LNCaP clone FGC (cell line): ENCODE results near the gene RAG2.
A peak's percentile ranks its signal among the peaks of the same experiment; 100 is the strongest.

Source experiments
- DNase-seq: peaks from one replicate; pipeline ENCODE4 v3.0.0-alpha.2; 2011; ENCODE audit warnings: low read depth
- H3K4me3 ChIP-seq: 2 replicates; pipeline ENCODE4 v1.5.1; 2011; ENCODE audit warnings: mild to moderate bottlenecking, low read depth, low read length, control low read depth
- CTCF ChIP-seq: IDR thresholded peaks from 2 replicates; pipeline ENCODE4 v1.5.1; 2012; ENCODE audit warnings: mild to moderate bottlenecking; ENCODE audit not compliant: control insufficient read depth, insufficient read depth; ENCODE audit errors: extremely low read depth

The RAG2 gene

GRCh38 chr11:36598051-36598450, at the start of gene RAG2:
TSS of gene RAG2 (minus strand) at chr11:36598236. CDS start at chr11:36594168, 4,068 bp downstream.
- no peak for DNase-seq
- H3K4me3 ChIP-seq, result no peak within 1 kb of the TSS
- no peak for TF ChIP-seq CTCF

GRCh38 chr11:36638556-36638955, 40.5 kb upstream of the RAG2 start:
- H3K4me3 ChIP-seq, result no peak overlapping the region
- no peak for TF ChIP-seq CTCF
- DNase-seq, result peak; percentile 83

- H3K4me3 ChIP-seq, result no peak overlapping the region
- no peak for DNase-seq
- TF ChIP-seq CTCF, result no peak
Measured at GRCh38 chr11:36635066-36635862, 37.2 kb upstream of the RAG2 start.

- no peak overlapping the region for H3K4me3 ChIP-seq
- no peak for DNase-seq
- no peak for TF ChIP-seq CTCF
Measured at GRCh38 chr11:36631774-36632173, 33.7 kb upstream of the RAG2 start.

- DNase-seq, result no peak
- no peak overlapping the region for H3K4me3 ChIP-seq
- TF ChIP-seq CTCF, result no peak
Measured at GRCh38 chr11:36628765-36629244, 30.8 kb upstream of the RAG2 start.

- DNase-seq, result no peak
- H3K4me3 ChIP-seq, result no peak overlapping the region
- TF ChIP-seq CTCF, result no peak
Measured at GRCh38 chr11:36628141-36628540, 30.1 kb upstream of the RAG2 start.

- DNase-seq, result no peak
- TF ChIP-seq CTCF, result no peak
- no peak overlapping the region for H3K4me3 ChIP-seq
Measured at GRCh38 chr11:36627471-36627870, 29.4 kb upstream of the RAG2 start.
